ENCODE measurements around the gene NASP.

The NASP gene

GRCh38 chr1:45621501-45621836 lies 37.6 kb downstream of the NASP start:
- TF ChIP-seq CTCF (conservative IDR thresholded peaks at IDR 0.05): no peak
- 0 out of 2 replicates have a peak overlapping the region, but pooled peaks have one; percentile 62 for H3K27ac ChIP-seq

GRCh38 chr1:45621895-45622523 lies 38.2 kb downstream of the NASP start:
- H3K27ac ChIP-seq: no peak overlapping the region

GRCh38 chr1:45622524-45623394 lies 38.9 kb downstream of the NASP start:
- no peak overlapping the region for H3K27ac ChIP-seq
- TF ChIP-seq CTCF (conservative IDR thresholded peaks at IDR 0.05): no peak

More at GRCh38 chr1:45621895-45622523, 38.2 kb downstream of the NASP start:
- TF ChIP-seq CTCF (conservative IDR thresholded peaks at IDR 0.05): no peak

- H3K27ac ChIP-seq: no peak within 1 kb of the TSS
- TF ChIP-seq CTCF (conservative IDR thresholded peaks at IDR 0.05): no peak
These were observed 40.1 kb downstream of the NASP start, which contains the start of gene CCDC17 for GRCh38 chr1:45623972-45624371. TSS of gene CCDC17 (minus strand) at chr1:45624054. CDS start at chr1:45623909, 145 bp downstream.

GRCh38 chr1:45629035-45629434 lies 45.2 kb downstream of the NASP start:
- no peak for TF ChIP-seq CTCF (conservative IDR thresholded peaks at IDR 0.05)
- no peak overlapping the region for H3K27ac ChIP-seq

GRCh38 chr1:45630429-45630828 lies 46.6 kb downstream of the NASP start:
- no peak overlapping the region for H3K27ac ChIP-seq
- no peak for TF ChIP-seq CTCF (conservative IDR thresholded peaks at IDR 0.05)

- peak overlapping the region; percentile 11; the same call in 1 of the 2 replicates for H3K27ac ChIP-seq
- no peak for TF ChIP-seq CTCF (conservative IDR thresholded peaks at IDR 0.05)
These were observed 51.4 kb downstream of the NASP start for GRCh38 chr1:45635211-45635610.
